T-cell (primary cell): ENCODE measurements around the gene ROBO1. TPM values are rescaled to one million over a fixed set of nuclear protein-coding genes. Genes with fewer than 3 reads are reported as not detected.
"Not testable (repeated sequence)": the region's sequence is repeated elsewhere in the genome, so short reads cannot be mapped to it uniquely, and the experiment has no call there.

Source experiments
- ATAC-seq, 4 experiments: fragments of 200-7000 bp in 3 of 4; fragments of 150-1000 bp in 1 of 4; cut with Tn5 transposase; replicated peaks in 1 of 4; 1 replicate in 3 of 4; 2 replicates in 1 of 4; pipeline ENCODE4 v1.10.0; 2021; ENCODE audit warnings: moderate library complexity in 3 of 4, mild to moderate bottlenecking in 2 of 4, moderate number of reproducible peaks in 1 of 4
- CTCF ChIA-PET, 2 donors: fragments of 300-600 bp; sonication (Branson Sonifier 250); formaldehyde crosslinking; loops; one replicate each; lab custom pipeline; 2022; ENCODE audit warnings: antibody characterized with exemption in 2 of 2; lab: Charles Lee
- POLR2A ChIA-PET, 2 donors: fragments of 300-600 bp; sonication (Branson Sonifier 250); formaldehyde crosslinking; loops; one replicate each; lab custom pipeline; 2022; ENCODE audit warnings: antibody characterized with exemption in 2 of 2; lab: Charles Lee
- DNase-seq, 35 experiments: peaks; one replicate each; pipeline versions ENCODE4 v3.0.0 to v3.0.0-alpha.2; 2013 to 2023
- H3K27ac ChIP-seq: one replicate; pipeline ENCODE4 v1.5.1; 2013; ENCODE audit warnings: low read length
- H3K27me3 ChIP-seq, 2 experiments: replicated peaks in 1 of 2; 1 replicate in 1 of 2; 2 replicates in 1 of 2; pipeline versions ENCODE4 v1.6.1 to v1.7.0; 2013; ENCODE audit warnings: low read length in 1 of 2, mixed read lengths in 1 of 2; ENCODE audit not compliant: control insufficient read depth in 2 of 2, insufficient read depth in 2 of 2; ENCODE audit errors: extremely low read depth in 1 of 2
- H3K36me3 ChIP-seq, 2 donors: 1 replicate in 1 of 2; 2 replicates in 1 of 2; pipeline versions ENCODE4 v1.6.1 to v1.7.0; 2013; ENCODE audit warnings: low read length in 1 of 2; ENCODE audit not compliant: control insufficient read depth in 2 of 2, insufficient read depth in 1 of 2; ENCODE audit errors: extremely low read depth in 1 of 2
- H3K4me1 ChIP-seq, 2 experiments: 1 replicate in 1 of 2; 2 replicates in 1 of 2; pipeline versions ENCODE4 v1.6.1 to v1.7.0; 2013; ENCODE audit warnings: low read length in 2 of 2, mixed read lengths in 1 of 2; ENCODE audit not compliant: insufficient read depth in 2 of 2, control insufficient read depth in 1 of 2; ENCODE audit errors: extremely low read depth in 1 of 2
- H3K4me3 ChIP-seq, 2 donors: 1 replicate in 1 of 2; 2 replicates in 1 of 2; pipeline versions ENCODE4 v1.5.1 to v1.7.0; 2013; ENCODE audit warnings: mild to moderate bottlenecking in 2 of 2, low read length in 1 of 2, moderate library complexity in 1 of 2; ENCODE audit not compliant: control insufficient read depth in 1 of 2; ENCODE audit errors: extremely low read depth in 1 of 2
- H3K9me3 ChIP-seq: 2 replicates; pipeline ENCODE4 v1.7.0; 2013
- H3K27ac Mint-ChIP-seq, 2 donors: one replicate each; pipeline ENCODE4 v1.8.0; 2020 to 2021; ENCODE audit warnings: mild to moderate bottlenecking in 2 of 2, mixed read lengths in 2 of 2
- H3K27me3 Mint-ChIP-seq, 2 donors: one replicate each; pipeline ENCODE4 v1.8.0; 2021 to 2022; ENCODE audit warnings: mixed read lengths in 2 of 2
- H3K36me3 Mint-ChIP-seq: one replicate; pipeline ENCODE4 v1.8.0; 2021; ENCODE audit warnings: mixed read lengths
- H3K4me1 Mint-ChIP-seq, 3 donors: one replicate each; pipeline ENCODE4 v1.8.0; 2020 to 2022; ENCODE audit warnings: mixed read lengths in 3 of 3, mild to moderate bottlenecking in 1 of 3
- H3K4me3 Mint-ChIP-seq, 3 donors: one replicate each; pipeline ENCODE4 v1.8.0; 2020 to 2022; ENCODE audit warnings: mild to moderate bottlenecking in 3 of 3, mixed read lengths in 3 of 3, moderate library complexity in 3 of 3
- H3K9me3 Mint-ChIP-seq, 3 donors: one replicate each; pipeline ENCODE4 v1.8.0; 2020 to 2022; ENCODE audit warnings: mixed read lengths in 3 of 3
- WGBS: methylation state at CpG from one replicate; pipeline ENCODE4 v1.1.5; 2013; ENCODE audit warnings: missing lambda C conversion rate; ENCODE audit not compliant: insufficient coverage; 5-methylcytosine and 5-hydroxymethylcytosine counted together
- total RNA-seq, 35 experiments: library from RNA in 6 of 35; stranded (reverse) in 6 of 35; fragments of 120-200 nt in 1 of 35; gene quantifications; one replicate each; pipeline versions ENCODE4 v1.2.1 to v1.2.4 and lab custom pipeline; 2013 to 2026

ROBO1 gene
- total RNA-seq, 5 donors from 2014 or later (not counting 1 experiment from before 2014, with no cell fraction given): 0.20 to 2.4 (median 1.7) TPM

DNA sequence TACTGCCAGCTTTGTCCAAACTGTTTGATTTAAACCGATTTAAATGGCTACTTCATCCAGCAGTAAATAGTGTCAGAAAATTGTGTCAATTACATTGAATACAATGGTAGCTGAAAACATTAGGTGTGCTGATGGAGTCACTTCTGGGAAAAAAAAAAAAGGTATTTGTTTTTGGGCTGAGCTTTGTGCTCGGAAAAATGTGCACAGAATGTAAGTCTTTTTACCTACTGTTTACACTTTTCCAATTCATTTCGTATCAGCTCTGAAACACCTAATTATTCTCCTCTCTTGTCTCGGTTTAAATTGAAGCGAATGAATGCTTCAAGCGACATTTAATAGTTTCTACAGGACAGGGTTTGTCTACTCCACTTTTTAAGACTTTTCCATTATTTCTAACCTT, 1078.4 kb downstream of the ROBO1 start:
- Histone ChIP-seq H3K27ac (no peak overlapping the region), H3K27me3 (no peaks in the 10 kb centered on the region), H3K36me3 (no peaks in the 10 kb centered on the region), H3K4me3 (no peak overlapping the region), H3K4me1 (no peaks in the 10 kb centered on the region), H3K9me3 (no peaks in the 10 kb centered on the region)
- POLR2A ChIA-PET: interaction anchor here in 1 of 2 donors (0.7 kb wide), 1 partner anchor 249 kb away, joined by 3 read pairs; no protein-coding TSS in a partner anchor
- CTCF ChIA-PET: interaction anchor here in 1 of 2 donors (0.6 kb wide), 1 partner anchor 27 kb away, joined by 5 read pairs; no protein-coding TSS in a partner anchor
- Mint-ChIP-seq H3K36me3 (no peaks in the 10 kb centered on the region), H3K27me3 (no peaks in the 10 kb centered on the region), H3K4me3 (no peak overlapping the region), H3K9me3 (peaks cover 0 to 2% (median 2%) of the 10 kb centered on the region in 3 donors), H3K27ac (no peak overlapping the region), H3K4me1 (no peaks in the 10 kb centered on the region)
- no peak for DNase-seq
- no peak for ATAC-seq
- 94% methylated on average over 3 of the region's 6 CpGs for WGBS

DNA sequence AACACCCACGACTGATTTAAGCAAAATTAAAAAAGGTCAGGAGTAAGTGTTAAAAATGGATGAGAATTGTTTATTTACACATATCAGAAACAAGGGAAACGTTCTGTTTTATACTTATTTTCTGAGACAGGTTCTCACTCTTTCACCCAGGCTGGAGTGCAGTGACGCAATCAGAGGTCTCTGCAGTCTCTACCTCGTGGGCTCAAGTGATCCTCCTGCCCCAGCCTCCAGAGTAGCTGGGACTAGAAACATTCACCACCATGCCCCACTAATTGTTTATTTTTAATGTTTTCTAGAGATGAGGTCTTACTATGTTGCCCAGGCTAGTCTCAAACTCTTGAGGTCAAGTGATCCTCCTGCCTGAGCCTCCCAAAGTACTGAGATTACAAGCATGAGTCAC, 1080.3 kb downstream of the ROBO1 start:
- H3K4me1 Mint-ChIP-seq: no peaks in the 10 kb centered on the region
- ChIA-PET POLR2A (no interaction called here), CTCF (no interaction called here)
- DNase-seq (no peak), ATAC-seq (no peak)
- H3K9me3 Mint-ChIP-seq: peaks cover 0 to 4% (median 2%) of the 10 kb centered on the region in 3 donors
- H3K36me3 Mint-ChIP-seq: no peaks in the 10 kb centered on the region
- Histone ChIP-seq H3K36me3 (no peaks in the 10 kb centered on the region), H3K4me1 (no peaks in the 10 kb centered on the region), H3K27me3 (no peaks in the 10 kb centered on the region), H3K27ac (no peak overlapping the region), H3K9me3 (no peaks in the 10 kb centered on the region), H3K4me3 (no peak overlapping the region)
- H3K4me3 Mint-ChIP-seq: no peak overlapping the region
- WGBS: no CpG with 5 or more reads among the region's 4 CpGs
- no peak overlapping the region for H3K27ac Mint-ChIP-seq
- no peaks in the 10 kb centered on the region for H3K27me3 Mint-ChIP-seq

DNA sequence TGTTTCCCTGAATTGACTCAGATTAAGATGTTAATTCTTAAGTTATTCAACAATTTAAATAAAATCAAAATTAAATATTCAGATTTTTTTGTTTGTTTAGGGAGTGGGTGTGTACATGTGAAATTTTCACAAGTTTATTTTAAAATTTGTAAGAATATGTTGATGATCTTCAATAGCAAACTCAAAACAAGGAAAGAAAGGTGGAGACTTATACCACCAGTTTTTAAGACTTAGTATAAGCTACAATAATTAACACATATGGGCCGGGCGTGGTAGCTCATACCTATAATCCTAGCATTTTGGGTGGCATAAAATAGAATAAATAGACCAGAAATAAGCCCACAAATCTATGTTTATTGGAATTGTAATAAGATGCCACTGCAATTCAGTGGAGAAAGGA, 1084.5 kb downstream of the ROBO1 start:
- no peak for DNase-seq
- Mint-ChIP-seq H3K27ac (no peak overlapping the region), H3K4me3 (no peak overlapping the region), H3K4me1 (no peaks in the 10 kb centered on the region), H3K9me3 (peaks cover 0 to 5% (median 4%) of the 10 kb centered on the region in 3 donors), H3K27me3 (no peaks in the 10 kb centered on the region), H3K36me3 (no peaks in the 10 kb centered on the region)
- H3K27me3 ChIP-seq: no peaks in the 10 kb centered on the region
- no CpG with 5 or more reads among the region's 2 CpGs for WGBS
- H3K4me3 ChIP-seq: no peak overlapping the region
- no peak for ATAC-seq
- H3K9me3 ChIP-seq: no peaks in the 10 kb centered on the region
- no peaks in the 10 kb centered on the region for H3K36me3 ChIP-seq
- POLR2A ChIA-PET: no interaction called here
- CTCF ChIA-PET: no interaction called here
- no peaks in the 10 kb centered on the region for H3K4me1 ChIP-seq
- H3K27ac ChIP-seq: no peak overlapping the region

DNA sequence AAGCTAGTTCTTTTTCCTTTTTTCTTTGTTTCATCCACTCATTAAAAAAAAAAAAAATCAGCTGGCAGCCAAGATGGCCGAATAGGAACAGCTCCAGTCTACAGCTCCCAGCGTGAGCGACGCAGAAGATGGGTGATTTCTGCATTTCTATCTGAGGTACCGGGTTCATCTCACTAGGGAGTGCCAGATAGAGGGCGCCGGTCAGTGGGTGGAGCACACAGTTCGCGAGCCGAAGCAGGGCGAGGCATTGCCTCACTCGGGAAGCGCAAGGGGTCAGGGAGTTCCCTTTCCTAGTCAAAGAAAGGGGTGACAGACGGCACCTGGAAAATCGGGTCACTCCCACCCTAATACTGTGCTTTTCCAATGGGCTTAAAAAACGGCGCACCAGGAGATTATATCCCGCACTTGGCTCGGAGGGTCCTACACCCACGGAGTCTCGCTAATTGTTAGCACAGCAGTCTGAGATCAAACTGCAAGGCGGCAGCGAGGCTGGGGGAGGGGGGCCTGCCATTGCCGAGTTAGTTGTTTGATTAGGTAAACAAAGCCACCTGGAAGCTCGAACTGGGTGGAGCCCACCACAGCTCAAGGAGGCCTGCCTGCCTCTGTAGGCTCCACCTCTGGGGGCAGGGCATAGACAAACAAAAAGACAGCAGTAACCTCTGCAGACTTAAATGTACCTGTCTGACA, 1092.5 kb downstream of the ROBO1 start:
- H3K9me3 Mint-ChIP-seq, H3K27ac ChIP-seq, H3K36me3 ChIP-seq, H3K4me3 ChIP-seq, H3K4me3 Mint-ChIP-seq, H3K4me1 ChIP-seq, ATAC-seq, DNase-seq, H3K4me1 Mint-ChIP-seq, CTCF ChIA-PET, H3K9me3 ChIP-seq, H3K27ac Mint-ChIP-seq, H3K36me3 Mint-ChIP-seq, H3K27me3 ChIP-seq, H3K27me3 Mint-ChIP-seq: not testable (repeated sequence)
- WGBS: 97% methylated on average over 10 of the region's 25 CpGs
- POLR2A ChIA-PET: interaction anchor here in 1 of 2 donors (0.7 kb wide), 1 partner anchor 62 kb away, joined by 4 read pairs; no protein-coding TSS in a partner anchor

DNA sequence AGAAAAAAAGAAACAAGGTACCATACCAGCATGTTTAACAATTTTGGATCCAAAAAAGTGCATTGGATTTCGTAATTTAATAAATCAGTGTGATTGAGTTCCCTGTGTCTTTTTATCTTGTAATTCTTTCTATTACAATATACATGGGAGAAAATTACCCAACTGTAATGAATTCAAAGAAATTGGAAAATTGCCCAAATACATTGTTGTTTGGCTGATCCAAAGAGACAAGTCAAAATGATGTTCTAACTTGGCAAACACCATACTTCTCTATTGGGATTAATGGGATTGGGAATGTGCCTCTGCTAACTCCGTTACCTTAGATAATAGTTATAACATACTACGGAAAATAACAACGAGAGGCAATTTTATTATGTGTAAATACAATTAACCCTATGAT, 1097.1 kb downstream of the ROBO1 start:
- DNase-seq (no peak), ATAC-seq (no peak)
- Histone ChIP-seq H3K9me3 (no peaks in the 10 kb centered on the region), H3K4me1 (no peaks in the 10 kb centered on the region), H3K4me3 (no peak overlapping the region), H3K36me3 (no peaks in the 10 kb centered on the region), H3K27ac (no peak overlapping the region), H3K27me3 (no peaks in the 10 kb centered on the region)
- no peaks in the 10 kb centered on the region for H3K4me1 Mint-ChIP-seq
- no peak overlapping the region for H3K4me3 Mint-ChIP-seq
- ChIA-PET CTCF (no interaction called here), POLR2A (no interaction called here)
- no peak overlapping the region for H3K27ac Mint-ChIP-seq
- H3K9me3 Mint-ChIP-seq: peaks cover 0 to 2% (median 0%) of the 10 kb centered on the region in 3 donors
- H3K27me3 Mint-ChIP-seq: no peaks in the 10 kb centered on the region
- WGBS: no CpG with 5 or more reads among the region's 4 CpGs
- H3K36me3 Mint-ChIP-seq: no peaks in the 10 kb centered on the region

DNA sequence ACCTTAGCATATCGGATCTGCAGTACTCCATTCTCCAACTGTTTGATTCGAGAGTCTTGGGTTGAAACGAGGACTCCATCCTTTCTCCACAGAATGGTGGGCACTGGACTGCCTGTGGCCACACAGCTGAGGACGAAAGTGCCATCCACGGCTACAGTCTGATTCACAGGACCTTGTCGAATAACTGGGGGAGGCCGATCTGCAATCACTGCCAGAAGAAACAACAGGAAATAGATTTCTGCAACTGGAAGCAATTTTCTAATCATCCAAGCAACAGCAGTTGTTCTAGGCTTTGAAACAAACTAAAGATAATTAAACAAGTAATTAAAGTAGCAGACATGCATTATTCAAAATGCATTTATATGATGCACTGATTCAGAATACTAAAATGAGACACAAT, 1097.7 kb downstream of the ROBO1 start:
- Mint-ChIP-seq H3K4me1 (no peaks in the 10 kb centered on the region), H3K4me3 (no peak overlapping the region), H3K27me3 (no peaks in the 10 kb centered on the region), H3K36me3 (no peaks in the 10 kb centered on the region), H3K9me3 (peaks cover 0 to 2% (median 0%) of the 10 kb centered on the region in 3 donors), H3K27ac (no peak overlapping the region)
- Histone ChIP-seq H3K27ac (no peak overlapping the region), H3K36me3 (no peaks in the 10 kb centered on the region), H3K27me3 (no peaks in the 10 kb centered on the region), H3K9me3 (no peaks in the 10 kb centered on the region), H3K4me3 (no peak overlapping the region), H3K4me1 (no peaks in the 10 kb centered on the region)
- no peak for ATAC-seq
- 81% methylated on average over 5 of the region's 7 CpGs for WGBS
- ChIA-PET POLR2A (no interaction called here), CTCF (no interaction called here)
- no peak for DNase-seq
